Colonic mucosa (tissue), 4 donors: Measurements from ENCODE around the gene CAPRIN1. TPM values are rescaled to one million over a fixed set of nuclear protein-coding genes. Genes with fewer than 3 reads are reported as not detected.

Experiments used
- DNase-seq: peaks from one replicate; pipeline ENCODE4 v3.0.0-alpha.2; 2020
- H3K27ac ChIP-seq: fragments of 200-600 bp; one replicate; pipeline ENCODE4 v1.8.0; 2021
- H3K27me3 ChIP-seq: fragments of 200-600 bp; one replicate; pipeline ENCODE4 v1.8.0; 2021
- H3K36me3 ChIP-seq: fragments of 200-600 bp; one replicate; pipeline ENCODE4 v1.8.0; 2021
- H3K4me1 ChIP-seq: fragments of 200-600 bp; one replicate; pipeline ENCODE4 v1.8.0; 2021; ENCODE audit warnings: mild to moderate bottlenecking
- H3K4me3 ChIP-seq: fragments of 200-600 bp; one replicate; pipeline ENCODE4 v1.8.0; 2021
- H3K9ac ChIP-seq, 2 donors: one replicate each; pipeline ENCODE4 v1.7.0; 2013; ENCODE audit warnings: control low read depth in 2 of 2, low read depth in 2 of 2, low read length in 2 of 2
- H3K9me3 ChIP-seq: fragments of 200-600 bp; one replicate; pipeline ENCODE4 v1.8.0; 2021
- CTCF ChIP-seq: fragments of 200-600 bp; IDR thresholded peaks from one replicate; pipeline ENCODE4 v1.8.0; 2022; ENCODE audit warnings: antibody characterized with exemption, mild to moderate bottlenecking
- intact Hi-C: fragments of 100-400 bp; cut with DNase I; formaldehyde crosslinking; loops from one replicate; pipeline ENCODE4 v1.14.1; 2022
- total RNA-seq, 2 donors: library from RNA; stranded (reverse); fragmentation: NEBNext Ultra II Directional in 1 of 2; extraction: Animal tissue kit (Norgen Biotek cat#: 25700) in 1 of 2; gene quantifications; one replicate each; pipeline ENCODE4 v1.2.1, GENCODE V29; 2021
- donor health status: healthy.
- donor health status: DM: no; HTN: no; CAD: no.
- donor health status: DM: no; HTN: no; CAD: no.

The CAPRIN1 gene
- total RNA-seq, 2 donors from 2014 or later: 182 to 274 TPM

GRCh38 chr11:34146866-34147265 lies 95.3 kb downstream of the CAPRIN1 start:
- Histone ChIP-seq H3K36me3 (peaks cover 27% of the 10 kb centered on the region), H3K27ac (no peak overlapping the region), H3K4me3 (no peak overlapping the region), H3K9ac (no peak overlapping the region), H3K27me3 (no peaks in the 10 kb centered on the region), H3K4me1 (no peaks in the 10 kb centered on the region), H3K9me3 (no peaks in the 10 kb centered on the region)
- intact Hi-C loops: no loop called here
- no peak for DNase-seq
- TF ChIP-seq CTCF: no peak

GRCh38 chr11:34147581-34147980 lies 96.0 kb downstream of the CAPRIN1 start:
- intact Hi-C loops: no loop called here
- H3K36me3 ChIP-seq: peaks cover 21% of the 10 kb centered on the region

GRCh38 chr11:34148504-34149165 lies 97.1 kb downstream of the CAPRIN1 start:
- DNase-seq: no peak
- H3K4me3 ChIP-seq: no peak overlapping the region
- no peak overlapping the region for H3K9ac ChIP-seq
- intact Hi-C loops: no loop called here
- peaks cover 13% of the 10 kb centered on the region for H3K36me3 ChIP-seq
- H3K27me3 ChIP-seq: no peaks in the 10 kb centered on the region
- TF ChIP-seq CTCF: no peak
- no peaks in the 10 kb centered on the region for H3K4me1 ChIP-seq
- H3K27ac ChIP-seq: no peak overlapping the region
- H3K9me3 ChIP-seq: no peaks in the 10 kb centered on the region

More at GRCh38 chr11:34147581-34147980, 96.0 kb downstream of the CAPRIN1 start:
- Histone ChIP-seq H3K9ac (no peak overlapping the region), H3K27me3 (no peaks in the 10 kb centered on the region), H3K4me3 (no peak overlapping the region), H3K27ac (no peak overlapping the region), H3K4me1 (no peaks in the 10 kb centered on the region), H3K9me3 (no peaks in the 10 kb centered on the region)
- DNase-seq: no peak
- no peak for TF ChIP-seq CTCF

- DNase-seq: no peak
- H3K9ac ChIP-seq: no peak overlapping the region
- no peaks in the 10 kb centered on the region for H3K27me3 ChIP-seq
- H3K36me3 ChIP-seq: peaks cover 13% of the 10 kb centered on the region
- intact Hi-C loops: no loop called here
- H3K27ac ChIP-seq: no peak overlapping the region
- TF ChIP-seq CTCF: no peak
- no peak overlapping the region for H3K4me3 ChIP-seq
- H3K9me3 ChIP-seq: no peaks in the 10 kb centered on the region
- no peaks in the 10 kb centered on the region for H3K4me1 ChIP-seq
These were observed 97.7 kb downstream of the CAPRIN1 start for GRCh38 chr11:34149274-34149673.

GRCh38 chr11:34149786-34150185 lies 98.3 kb downstream of the CAPRIN1 start:
- Histone ChIP-seq H3K9me3 (no peaks in the 10 kb centered on the region), H3K27me3 (no peaks in the 10 kb centered on the region), H3K36me3 (peaks cover 13% of the 10 kb centered on the region), H3K9ac (no peak overlapping the region), H3K4me3 (no peak overlapping the region), H3K4me1 (no peaks in the 10 kb centered on the region), H3K27ac (no peak overlapping the region)
- DNase-seq: no peak
- intact Hi-C loops: no loop called here
- no peak for TF ChIP-seq CTCF
